Peyer's patch (tissue), 4 donors: ENCODE data around the gene CARF.

ENCODE experiments used
- CTCF ChIP-seq, 6 experiments: fragments of 450-650 bp in 4 of 6; fragments of 200-600 bp in 2 of 6; sonication (generic) in 1 of 6; IDR thresholded peaks; one replicate each; pipeline ENCODE4 v1.5.1; 2017 to 2019; ENCODE audit warnings: antibody characterized with exemption in 6 of 6, mild to moderate bottlenecking in 3 of 6, moderate library complexity in 1 of 6
- POLR2A ChIP-seq, 2 donors: fragments of 450-650 bp; IDR thresholded peaks; one replicate each; pipeline ENCODE4 v1.5.1; 2017; ENCODE audit warnings: antibody characterized with exemption in 2 of 2, mild to moderate bottlenecking in 2 of 2, moderate library complexity in 2 of 2

- TF ChIP-seq CTCF (IDR thresholded peaks at IDR 0.05) (peak in 3 of 6 experiments; percentile 41 to 50 (median 44)), POLR2A (IDR thresholded peaks at IDR 0.05) (no peak)
Observed at GRCh38 chr2:203019142-203019541, 107.1 kb downstream of the CARF start.
